SK-N-SH treated with all-trans-retinoic acid at 6 μM for 48 hours (cell line): ENCODE data around the gene CIITA.

Experiments used
- ATAC-seq: fragments of 200-7000 bp; cut with Tn5 transposase; 3 replicates; pipeline ENCODE4 v1.9.1; 2020; ENCODE audit warnings: mild to moderate bottlenecking, moderate library complexity
- ARNTL ChIP-seq: fragments of 450-650 bp; formaldehyde crosslinking; IDR thresholded peaks from 2 replicates; pipeline ENCODE4 v1.5.0; 2020; ENCODE audit warnings: low read depth, mild to moderate bottlenecking, moderate library complexity, borderline replicate concordance
- BACH2 ChIP-seq: fragments of 250-450 bp; sonication (Bioruptor Pico); IDR thresholded peaks from 2 replicates; pipeline ENCODE4 v1.9.0; 2021; ENCODE audit warnings: mild to moderate bottlenecking, borderline replicate concordance
- CREB5 ChIP-seq: fragments of 250-450 bp; sonication (Bioruptor Pico); IDR thresholded peaks from 2 replicates; pipeline ENCODE4 v1.5.1; 2020; ENCODE audit warnings: low read depth, mild to moderate bottlenecking, moderate library complexity
- CSDC2 ChIP-seq: fragments of 250-450 bp; sonication (Bioruptor Pico); IDR thresholded peaks from 2 replicates; pipeline ENCODE4 v1.5.0; 2020; ENCODE audit warnings: mild to moderate bottlenecking, moderate library complexity
- ESRRG ChIP-seq: fragments of 250-450 bp; sonication (Bioruptor Pico); IDR thresholded peaks from 2 replicates; pipeline ENCODE4 v1.6.1; 2021; ENCODE audit warnings: mild to moderate bottlenecking
- ISL1 ChIP-seq: fragments of 250-450 bp; sonication (Bioruptor Pico); IDR thresholded peaks from 2 replicates; pipeline ENCODE4 v2.1.2; 2022; ENCODE audit warnings: mild to moderate bottlenecking, moderate library complexity
- OSR1 ChIP-seq: fragments of 250-450 bp; sonication (Bioruptor Pico); IDR thresholded peaks from 2 replicates; pipeline ENCODE4 v1.8.0; 2022; ENCODE audit warnings: moderate library complexity, mild to moderate bottlenecking, inconsistent platforms
- PPARA ChIP-seq: fragments of 250-450 bp; sonication (Bioruptor Pico); IDR thresholded peaks from 2 replicates; pipeline ENCODE4 v1.5.0; 2020; ENCODE audit warnings: mild to moderate bottlenecking, borderline replicate concordance
- RARB ChIP-seq: fragments of 250-450 bp; sonication (Bioruptor Pico); IDR thresholded peaks from 2 replicates; pipeline ENCODE4 v1.8.0; 2021; ENCODE audit warnings: mild to moderate bottlenecking, moderate library complexity
- SNAI2 ChIP-seq: fragments of 250-450 bp; sonication (Bioruptor Pico); IDR thresholded peaks from 2 replicates; pipeline ENCODE4 v1.5.0; 2020; ENCODE audit warnings: mild to moderate bottlenecking, moderate library complexity
- TCF4 ChIP-seq: fragments of 250-450 bp; sonication (Bioruptor Pico); IDR thresholded peaks from 2 replicates; pipeline ENCODE4 v1.8.0; 2021; ENCODE audit warnings: mild to moderate bottlenecking, moderate library complexity, borderline replicate concordance
- TOX ChIP-seq: fragments of 250-450 bp; sonication (Bioruptor Pico); IDR thresholded peaks from 2 replicates; pipeline ENCODE4 v1.8.0; 2021; ENCODE audit warnings: mild to moderate bottlenecking, moderate library complexity, borderline replicate concordance
- ZC3H10 ChIP-seq: fragments of 250-450 bp; sonication (Bioruptor Pico); IDR thresholded peaks from 2 replicates; pipeline ENCODE4 v1.5.1; 2021; ENCODE audit warnings: mild to moderate bottlenecking, moderate library complexity
- ZFP30 ChIP-seq: fragments of 450-650 bp; formaldehyde crosslinking; IDR thresholded peaks from 2 replicates; pipeline ENCODE4 v1.5.0; 2022; ENCODE audit warnings: mild to moderate bottlenecking, moderate library complexity
- ZNF70 ChIP-seq: fragments of 450-650 bp; formaldehyde crosslinking; IDR thresholded peaks from 2 replicates; pipeline ENCODE4 v1.5.0; 2020; ENCODE audit warnings: mild to moderate bottlenecking, moderate library complexity
- ZNF8 ChIP-seq: fragments of 450-650 bp; formaldehyde crosslinking; IDR thresholded peaks from 2 replicates; pipeline ENCODE4 v1.5.0; 2020; ENCODE audit warnings: mild to moderate bottlenecking, moderate library complexity
- TF ChIP-seq, protein P1 (sequence below): fragments of 250-450 bp; sonication (Bioruptor Pico); IDR thresholded peaks from 2 replicates; pipeline ENCODE4 v1.8.0; 2021; ENCODE audit warnings: low read depth, mild to moderate bottlenecking, moderate library complexity, borderline replicate concordance
- TF ChIP-seq, protein P2 (sequence below): fragments of 250-450 bp; sonication (Bioruptor Pico); IDR thresholded peaks from 2 replicates; pipeline ENCODE4 v1.8.0; 2020; ENCODE audit warnings: mild to moderate bottlenecking, moderate library complexity, borderline replicate concordance
- TF ChIP-seq, protein P3 (sequence below): fragments of 250-450 bp; sonication (Bioruptor Pico); IDR thresholded peaks from 2 replicates; pipeline ENCODE4 v1.5.1; 2021; ENCODE audit warnings: mild to moderate bottlenecking, moderate library complexity
- TF ChIP-seq, protein P4 (sequence below): fragments of 250-450 bp; sonication (Bioruptor Pico); IDR thresholded peaks from 2 replicates; pipeline ENCODE4 v1.5.0; 2020; ENCODE audit warnings: mild to moderate bottlenecking, moderate library complexity

The CIITA gene

DNA sequence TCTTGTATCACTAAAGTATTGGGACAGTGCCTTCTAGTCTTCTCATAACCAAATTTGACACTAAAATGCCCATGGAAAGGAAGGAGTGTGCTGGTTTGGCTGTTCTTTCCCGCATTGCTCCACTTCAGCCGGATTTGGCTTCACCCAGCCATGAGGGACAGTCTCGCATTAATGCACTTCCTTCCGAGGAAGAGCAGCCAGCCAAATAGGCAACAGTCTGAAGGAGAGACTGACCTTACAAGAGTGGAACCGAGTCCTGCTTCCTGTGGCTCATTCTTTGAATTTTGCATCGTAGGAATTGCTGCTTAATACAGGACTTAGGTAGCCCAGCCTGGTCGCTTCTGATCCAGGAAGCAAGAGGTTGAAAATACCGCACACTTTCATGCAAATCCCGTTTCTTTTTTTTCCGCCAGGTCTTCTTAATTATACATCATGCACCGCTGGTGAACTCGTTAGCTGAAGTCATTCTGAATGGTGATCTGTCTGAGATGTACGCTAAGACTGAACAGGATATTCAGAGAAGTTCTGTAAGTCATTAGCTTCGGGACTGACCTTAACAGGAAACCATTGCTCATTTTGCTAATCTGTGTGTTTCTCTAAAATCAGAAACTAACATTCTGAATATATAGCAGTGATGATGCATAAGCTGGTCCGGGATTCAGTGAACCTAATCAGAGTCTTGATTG is 105.6 kb downstream of the CIITA start:
- no peak for TF ChIP-seq ISL1 (CRISPR knock-in tag)
- TF ChIP-seq TCF4 (CRISPR knock-in tag): no peak
- no peak for TF ChIP-seq SNAI2 (CRISPR knock-in tag)
- no peak for TF ChIP-seq RARB (CRISPR knock-in tag)
- no peak for TF ChIP-seq PPARA (CRISPR knock-in tag)
- no peak for TF ChIP-seq ZFP30 (CRISPR knock-in tag)
- no peak for TF ChIP-seq OSR1 (CRISPR knock-in tag)
- no peak for TF ChIP-seq TOX (CRISPR knock-in tag)
- no peak for TF ChIP-seq ESRRG (CRISPR knock-in tag)
- no peak for TF ChIP-seq ZNF70
- TF ChIP-seq ZC3H10 (CRISPR knock-in tag): no peak
- TF ChIP-seq ARNTL: no peak
- TF ChIP-seq, protein P1, sequence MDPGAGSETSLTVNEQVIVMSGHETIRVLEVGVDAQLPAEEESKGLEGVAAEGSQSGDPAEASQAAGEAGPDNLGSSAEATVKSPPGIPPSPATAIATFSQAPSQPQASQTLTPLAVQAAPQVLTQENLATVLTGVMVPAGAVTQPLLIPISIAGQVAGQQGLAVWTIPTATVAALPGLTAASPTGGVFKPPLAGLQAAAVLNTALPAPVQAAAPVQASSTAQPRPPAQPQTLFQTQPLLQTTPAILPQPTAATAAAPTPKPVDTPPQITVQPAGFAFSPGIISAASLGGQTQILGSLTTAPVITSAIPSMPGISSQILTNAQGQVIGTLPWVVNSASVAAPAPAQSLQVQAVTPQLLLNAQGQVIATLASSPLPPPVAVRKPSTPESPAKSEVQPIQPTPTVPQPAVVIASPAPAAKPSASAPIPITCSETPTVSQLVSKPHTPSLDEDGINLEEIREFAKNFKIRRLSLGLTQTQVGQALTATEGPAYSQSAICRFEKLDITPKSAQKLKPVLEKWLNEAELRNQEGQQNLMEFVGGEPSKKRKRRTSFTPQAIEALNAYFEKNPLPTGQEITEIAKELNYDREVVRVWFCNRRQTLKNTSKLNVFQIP (CRISPR knock-in tag): no peak
- TF ChIP-seq, protein P2, sequence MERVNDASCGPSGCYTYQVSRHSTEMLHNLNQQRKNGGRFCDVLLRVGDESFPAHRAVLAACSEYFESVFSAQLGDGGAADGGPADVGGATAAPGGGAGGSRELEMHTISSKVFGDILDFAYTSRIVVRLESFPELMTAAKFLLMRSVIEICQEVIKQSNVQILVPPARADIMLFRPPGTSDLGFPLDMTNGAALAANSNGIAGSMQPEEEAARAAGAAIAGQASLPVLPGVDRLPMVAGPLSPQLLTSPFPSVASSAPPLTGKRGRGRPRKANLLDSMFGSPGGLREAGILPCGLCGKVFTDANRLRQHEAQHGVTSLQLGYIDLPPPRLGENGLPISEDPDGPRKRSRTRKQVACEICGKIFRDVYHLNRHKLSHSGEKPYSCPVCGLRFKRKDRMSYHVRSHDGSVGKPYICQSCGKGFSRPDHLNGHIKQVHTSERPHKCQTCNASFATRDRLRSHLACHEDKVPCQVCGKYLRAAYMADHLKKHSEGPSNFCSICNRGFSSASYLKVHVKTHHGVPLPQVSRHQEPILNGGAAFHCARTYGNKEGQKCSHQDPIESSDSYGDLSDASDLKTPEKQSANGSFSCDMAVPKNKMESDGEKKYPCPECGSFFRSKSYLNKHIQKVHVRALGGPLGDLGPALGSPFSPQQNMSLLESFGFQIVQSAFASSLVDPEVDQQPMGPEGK (CRISPR knock-in tag): no peak
- no peak for TF ChIP-seq ZNF8 (CRISPR knock-in tag)
- no peak for TF ChIP-seq CSDC2 (CRISPR knock-in tag)
- TF ChIP-seq, protein P3, sequence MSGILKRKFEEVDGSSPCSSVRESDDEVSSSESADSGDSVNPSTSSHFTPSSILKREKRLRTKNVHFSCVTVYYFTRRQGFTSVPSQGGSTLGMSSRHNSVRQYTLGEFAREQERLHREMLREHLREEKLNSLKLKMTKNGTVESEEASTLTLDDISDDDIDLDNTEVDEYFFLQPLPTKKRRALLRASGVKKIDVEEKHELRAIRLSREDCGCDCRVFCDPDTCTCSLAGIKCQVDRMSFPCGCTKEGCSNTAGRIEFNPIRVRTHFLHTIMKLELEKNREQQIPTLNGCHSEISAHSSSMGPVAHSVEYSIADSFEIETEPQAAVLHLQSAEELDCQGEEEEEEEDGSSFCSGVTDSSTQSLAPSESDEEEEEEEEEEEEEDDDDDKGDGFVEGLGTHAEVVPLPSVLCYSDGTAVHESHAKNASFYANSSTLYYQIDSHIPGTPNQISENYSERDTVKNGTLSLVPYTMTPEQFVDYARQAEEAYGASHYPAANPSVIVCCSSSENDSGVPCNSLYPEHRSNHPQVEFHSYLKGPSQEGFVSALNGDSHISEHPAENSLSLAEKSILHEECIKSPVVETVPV (CRISPR knock-in tag): no peak
- TF ChIP-seq, protein P4, sequence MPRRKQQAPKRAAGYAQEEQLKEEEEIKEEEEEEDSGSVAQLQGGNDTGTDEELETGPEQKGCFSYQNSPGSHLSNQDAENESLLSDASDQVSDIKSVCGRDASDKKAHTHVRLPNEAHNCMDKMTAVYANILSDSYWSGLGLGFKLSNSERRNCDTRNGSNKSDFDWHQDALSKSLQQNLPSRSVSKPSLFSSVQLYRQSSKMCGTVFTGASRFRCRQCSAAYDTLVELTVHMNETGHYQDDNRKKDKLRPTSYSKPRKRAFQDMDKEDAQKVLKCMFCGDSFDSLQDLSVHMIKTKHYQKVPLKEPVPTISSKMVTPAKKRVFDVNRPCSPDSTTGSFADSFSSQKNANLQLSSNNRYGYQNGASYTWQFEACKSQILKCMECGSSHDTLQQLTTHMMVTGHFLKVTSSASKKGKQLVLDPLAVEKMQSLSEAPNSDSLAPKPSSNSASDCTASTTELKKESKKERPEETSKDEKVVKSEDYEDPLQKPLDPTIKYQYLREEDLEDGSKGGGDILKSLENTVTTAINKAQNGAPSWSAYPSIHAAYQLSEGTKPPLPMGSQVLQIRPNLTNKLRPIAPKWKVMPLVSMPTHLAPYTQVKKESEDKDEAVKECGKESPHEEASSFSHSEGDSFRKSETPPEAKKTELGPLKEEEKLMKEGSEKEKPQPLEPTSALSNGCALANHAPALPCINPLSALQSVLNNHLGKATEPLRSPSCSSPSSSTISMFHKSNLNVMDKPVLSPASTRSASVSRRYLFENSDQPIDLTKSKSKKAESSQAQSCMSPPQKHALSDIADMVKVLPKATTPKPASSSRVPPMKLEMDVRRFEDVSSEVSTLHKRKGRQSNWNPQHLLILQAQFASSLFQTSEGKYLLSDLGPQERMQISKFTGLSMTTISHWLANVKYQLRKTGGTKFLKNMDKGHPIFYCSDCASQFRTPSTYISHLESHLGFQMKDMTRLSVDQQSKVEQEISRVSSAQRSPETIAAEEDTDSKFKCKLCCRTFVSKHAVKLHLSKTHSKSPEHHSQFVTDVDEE (CRISPR knock-in tag): no peak
- ATAC-seq: no peak

DNA sequence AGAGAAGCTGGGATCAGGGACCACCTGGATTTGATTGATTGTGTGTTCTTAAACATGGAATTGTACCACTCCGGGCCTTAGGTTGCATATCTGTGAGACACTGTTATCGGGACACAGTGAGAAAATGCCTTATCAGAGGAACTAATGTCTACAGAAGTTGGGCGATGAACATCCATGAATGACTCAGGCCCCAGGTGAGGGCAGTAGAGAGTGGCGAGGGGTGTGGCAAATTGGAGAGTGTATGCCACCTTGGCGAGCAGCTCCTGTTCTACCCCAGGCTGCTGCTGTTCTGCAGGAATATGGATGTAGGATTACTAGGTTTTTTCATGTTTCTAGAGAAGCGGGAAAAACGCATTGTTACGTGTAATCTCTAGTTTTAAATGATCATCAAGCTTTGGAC is 106.2 kb downstream of the CIITA start:
- no peak for ATAC-seq

DNA sequence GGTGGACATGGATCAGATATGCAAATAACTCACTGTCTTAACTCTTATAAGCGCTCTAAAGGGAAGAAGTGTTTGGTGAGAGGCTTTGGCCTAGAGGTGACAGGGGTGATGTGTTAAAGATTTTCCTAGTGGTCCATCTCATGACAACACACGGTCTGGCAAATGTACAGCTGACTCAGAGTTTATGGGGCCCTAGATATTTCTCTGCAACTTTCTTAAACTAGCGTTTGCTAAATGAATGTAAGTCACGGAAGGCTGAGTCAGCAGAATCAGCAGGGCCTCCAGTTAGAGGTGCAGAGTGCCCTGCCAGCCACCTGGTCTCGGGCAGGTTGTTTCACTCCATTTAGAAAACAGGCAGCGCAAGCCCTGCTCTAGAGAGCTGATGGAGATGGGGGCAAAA is 107.5 kb downstream of the CIITA start:
- no peak for ATAC-seq
- no peak for TF ChIP-seq ZFP30 (CRISPR knock-in tag)
- TF ChIP-seq, protein P4 (CRISPR knock-in tag): no peak
- TF ChIP-seq, protein P2 (CRISPR knock-in tag): no peak
- TF ChIP-seq, protein P1 (CRISPR knock-in tag): no peak
- TF ChIP-seq ESRRG (CRISPR knock-in tag): no peak
- no peak for TF ChIP-seq ZC3H10 (CRISPR knock-in tag)
- TF ChIP-seq ARNTL: no peak
- no peak for TF ChIP-seq TCF4 (CRISPR knock-in tag)

More for the DNA sequence above, 106.2 kb downstream of the CIITA start:
- TF ChIP-seq ZC3H10 (CRISPR knock-in tag): no peak
- TF ChIP-seq SNAI2 (CRISPR knock-in tag): no peak
- TF ChIP-seq CREB5: no peak
- no peak for TF ChIP-seq BACH2 (CRISPR knock-in tag)
